ENCODE results near the gene COQ10B. TPM values are rescaled to one million over a fixed set of nuclear protein-coding genes. Genes with fewer than 3 reads are reported as not detected.
A peak's percentile ranks its signal among the peaks of the same experiment; 100 is the strongest.
"Not testable (repeated sequence)": the region's sequence is repeated elsewhere in the genome, so short reads cannot be mapped to it uniquely, and the experiment has no call there.

COQ10B gene
- 21.5 TPM for total RNA-seq

GRCh38 chr2:197453123-197453913, at the start of gene COQ10B:
Gene COQ10B (plus strand): TSS chr2:197453552. CDS start chr2:197453561, 9 bp downstream.
- DNase-seq = peak; percentile 100

- DNase-seq = no peak
Measured at GRCh38 chr2:197405582-197405981, 47.8 kb upstream of the COQ10B start.

GRCh38 chr2:197414039-197414438, 39.3 kb upstream of the COQ10B start:
- no peak for DNase-seq

GRCh38 chr2:197414515-197414914, 38.8 kb upstream of the COQ10B start:
- no peak for DNase-seq

- DNase-seq = no peak
Measured at GRCh38 chr2:197416268-197416667, 37.1 kb upstream of the COQ10B start.

GRCh38 chr2:197419438-197419837, 33.9 kb upstream of the COQ10B start:
- DNase-seq = no peak

- no peak for DNase-seq
Measured at GRCh38 chr2:197423307-197423706, 30.0 kb upstream of the COQ10B start.

GRCh38 chr2:197425550-197425949, 27.8 kb upstream of the COQ10B start:
- DNase-seq = no peak

- DNase-seq = no peak
Measured at GRCh38 chr2:197426723-197427603, 26.4 kb upstream of the COQ10B start.

GRCh38 chr2:197427986-197428385, 25.4 kb upstream of the COQ10B start:
- no peak for DNase-seq

- DNase-seq = no peak
Measured at GRCh38 chr2:197431858-197432257, 21.5 kb upstream of the COQ10B start.

GRCh38 chr2:197432527-197432926, 20.8 kb upstream of the COQ10B start:
- not testable (repeated sequence) for DNase-seq

- peak; percentile 72 for DNase-seq
Measured at GRCh38 chr2:197433780-197434438, 19.4 kb upstream of the COQ10B start.

GRCh38 chr2:197434541-197435513, 18.5 kb upstream of the COQ10B start, which contains the start of gene SF3B1:
Gene SF3B1 (minus strand): TSS chr2:197435028. CDS start chr2:197434999, 29 bp downstream.
- peak; percentile 97 for DNase-seq

GRCh38 chr2:197435598-197436420, 17.5 kb upstream of the COQ10B start:
- no peak for DNase-seq

- no peak for DNase-seq
Measured at GRCh38 chr2:197437380-197437779, 16.0 kb upstream of the COQ10B start.

- no peak for DNase-seq
Measured at GRCh38 chr2:197442857-197443256, 10.5 kb upstream of the COQ10B start.

GRCh38 chr2:197445746-197446145, 7.6 kb upstream of the COQ10B start:
- DNase-seq = no peak

GRCh38 chr2:197446844-197447243, 6.5 kb upstream of the COQ10B start:
- DNase-seq = no peak

- no peak for DNase-seq
Measured at GRCh38 chr2:197450465-197450864, 2.9 kb upstream of the COQ10B start.
